Stromal cell of bone marrow (primary cell): ENCODE data around the gene SRRM2.

ENCODE experiments used
- DNase-seq: peaks from one replicate; pipeline ENCODE4 v3.0.0-alpha.2; 2012; ENCODE audit warnings: low read depth

The SRRM2 gene

GRCh38 chr16:2762711-2763110 lies 10.3 kb downstream of the SRRM2 start:
- no peak for DNase-seq

- DNase-seq, result no peak
These were observed 10.7 kb downstream of the SRRM2 start for GRCh38 chr16:2763173-2763572.

GRCh38 chr16:2764718-2765117 lies 12.3 kb downstream of the SRRM2 start:
- DNase-seq, result no peak

GRCh38 chr16:2765462-2766404 lies 13.3 kb downstream of the SRRM2 start:
- DNase-seq, result no peak

GRCh38 chr16:2766430-2767139 lies 14.1 kb downstream of the SRRM2 start:
- DNase-seq, result no peak

- DNase-seq, result no peak
These were observed 14.8 kb downstream of the SRRM2 start for GRCh38 chr16:2767140-2767731.

- DNase-seq, result no peak
These were observed 15.5 kb downstream of the SRRM2 start for GRCh38 chr16:2767891-2768290.

- no peak for DNase-seq
These were observed 16.1 kb downstream of the SRRM2 start for GRCh38 chr16:2768403-2769089.

- no peak for DNase-seq
These were observed 16.7 kb downstream of the SRRM2 start for GRCh38 chr16:2769100-2769529.

- DNase-seq, result no peak
These were observed 17.2 kb downstream of the SRRM2 start for GRCh38 chr16:2769675-2770056.

- no peak for DNase-seq
These were observed 17.9 kb downstream of the SRRM2 start for GRCh38 chr16:2770057-2770951.

- no peak for DNase-seq
These were observed 19.3 kb downstream of the SRRM2 start for GRCh38 chr16:2771496-2772402.

- no peak for DNase-seq
These were observed 20.9 kb downstream of the SRRM2 start for GRCh38 chr16:2773188-2773968.

GRCh38 chr16:2774161-2774891 lies 21.9 kb downstream of the SRRM2 start:
- DNase-seq, result no peak

GRCh38 chr16:2775131-2775716 lies 22.8 kb downstream of the SRRM2 start:
- DNase-seq, result no peak

GRCh38 chr16:2775765-2776499 lies 23.5 kb downstream of the SRRM2 start:
- DNase-seq, result no peak

GRCh38 chr16:2776500-2777139 lies 24.2 kb downstream of the SRRM2 start:
- no peak for DNase-seq
